Cardiac muscle cell (in vitro differentiated cells and primary cell): ENCODE results near the gene CALML5. TPM values are rescaled to one million over a fixed set of nuclear protein-coding genes. Genes with fewer than 3 reads are reported as not detected.

Experiments
- DNase-seq, 2 donors: peaks; one replicate each; pipeline versions ENCODE4 v3.0.0 to v3.0.0-alpha.2; 2010 to 2017; ENCODE audit warnings: low read depth in 1 of 2, low spot score in 1 of 2
- H3K27ac ChIP-seq: fragments of 200-600 bp; sonication (generic); 2 replicates; pipeline ENCODE4 v1.5.1; 2016
- H3K27me3 ChIP-seq: fragments of 200-600 bp; sonication (generic); 2 replicates; pipeline ENCODE4 v1.6.0; 2016; ENCODE audit warnings: control low read depth
- H3K36me3 ChIP-seq: fragments of 200-600 bp; sonication (generic); 2 replicates; pipeline ENCODE4 v1.5.1; 2016; ENCODE audit warnings: control low read depth
- H3K4me1 ChIP-seq: fragments of 200-600 bp; sonication (generic); 2 replicates; pipeline ENCODE4 v1.8.1; 2017; ENCODE audit warnings: low read depth, mild to moderate bottlenecking, mixed run types
- H3K4me3 ChIP-seq: fragments of 200-600 bp; sonication (generic); 2 replicates; pipeline ENCODE4 v1.5.1; 2016; ENCODE audit warnings: mild to moderate bottlenecking
- H3K9me3 ChIP-seq: fragments of 200-600 bp; sonication (generic); 2 replicates; pipeline ENCODE4 v1.5.1; 2017; ENCODE audit warnings: low read depth, mild to moderate bottlenecking, control low read depth
- polyA plus RNA-seq: library from polyadenylated mRNA; unstranded; fragments of >200 nt; fragmentation: Nextera tagmentation; extraction: Ambion mirVana; gene quantifications from 2 replicates; pipeline ENCODE4 v1.2.1, GENCODE V29; 2016
- total RNA-seq: library from RNA; depleted of rRNA; stranded (reverse); fragments of >200 nt; gene quantifications from 2 replicates; pipeline ENCODE4 v1.2.3, GENCODE V29; 2016
- TF ChIP-seq, protein P1 (sequence below): IDR thresholded peaks from 2 replicates; pipeline ENCODE4 v1.5.1; 2012; ENCODE audit warnings: low read depth, mild to moderate bottlenecking, low read length

CALML5 gene
- total and polyA plus RNA-seq, 2 experiments from 2014 or later, result not detected

GRCh38 chr10:5540891-5541290 is 41.5 kb upstream of the CALML5 start:
- Histone ChIP-seq H3K27ac (no peak overlapping the region), H3K27me3 (no peaks in the 10 kb centered on the region), H3K9me3 (no peaks in the 10 kb centered on the region), H3K4me3 (no peak overlapping the region), H3K36me3 (no peaks in the 10 kb centered on the region), H3K4me1 (peaks cover 5% of the 10 kb centered on the region)
- no peak for DNase-seq
- TF ChIP-seq, protein P1, sequence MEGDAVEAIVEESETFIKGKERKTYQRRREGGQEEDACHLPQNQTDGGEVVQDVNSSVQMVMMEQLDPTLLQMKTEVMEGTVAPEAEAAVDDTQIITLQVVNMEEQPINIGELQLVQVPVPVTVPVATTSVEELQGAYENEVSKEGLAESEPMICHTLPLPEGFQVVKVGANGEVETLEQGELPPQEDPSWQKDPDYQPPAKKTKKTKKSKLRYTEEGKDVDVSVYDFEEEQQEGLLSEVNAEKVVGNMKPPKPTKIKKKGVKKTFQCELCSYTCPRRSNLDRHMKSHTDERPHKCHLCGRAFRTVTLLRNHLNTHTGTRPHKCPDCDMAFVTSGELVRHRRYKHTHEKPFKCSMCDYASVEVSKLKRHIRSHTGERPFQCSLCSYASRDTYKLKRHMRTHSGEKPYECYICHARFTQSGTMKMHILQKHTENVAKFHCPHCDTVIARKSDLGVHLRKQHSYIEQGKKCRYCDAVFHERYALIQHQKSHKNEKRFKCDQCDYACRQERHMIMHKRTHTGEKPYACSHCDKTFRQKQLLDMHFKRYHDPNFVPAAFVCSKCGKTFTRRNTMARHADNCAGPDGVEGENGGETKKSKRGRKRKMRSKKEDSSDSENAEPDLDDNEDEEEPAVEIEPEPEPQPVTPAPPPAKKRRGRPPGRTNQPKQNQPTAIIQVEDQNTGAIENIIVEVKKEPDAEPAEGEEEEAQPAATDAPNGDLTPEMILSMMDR, result no peak

- TF ChIP-seq, protein P1, result no peak
- no peaks in the 10 kb centered on the region for H3K27me3 ChIP-seq
- no peak overlapping the region for H3K4me3 ChIP-seq
- H3K9me3 ChIP-seq, result no peaks in the 10 kb centered on the region
- H3K36me3 ChIP-seq, result no peaks in the 10 kb centered on the region
- no peak overlapping the region for H3K27ac ChIP-seq
- no peak for DNase-seq
- H3K4me1 ChIP-seq, result peaks cover 5% of the 10 kb centered on the region
These were observed 40.7 kb upstream of the CALML5 start for GRCh38 chr10:5540080-5540479.

DNA sequence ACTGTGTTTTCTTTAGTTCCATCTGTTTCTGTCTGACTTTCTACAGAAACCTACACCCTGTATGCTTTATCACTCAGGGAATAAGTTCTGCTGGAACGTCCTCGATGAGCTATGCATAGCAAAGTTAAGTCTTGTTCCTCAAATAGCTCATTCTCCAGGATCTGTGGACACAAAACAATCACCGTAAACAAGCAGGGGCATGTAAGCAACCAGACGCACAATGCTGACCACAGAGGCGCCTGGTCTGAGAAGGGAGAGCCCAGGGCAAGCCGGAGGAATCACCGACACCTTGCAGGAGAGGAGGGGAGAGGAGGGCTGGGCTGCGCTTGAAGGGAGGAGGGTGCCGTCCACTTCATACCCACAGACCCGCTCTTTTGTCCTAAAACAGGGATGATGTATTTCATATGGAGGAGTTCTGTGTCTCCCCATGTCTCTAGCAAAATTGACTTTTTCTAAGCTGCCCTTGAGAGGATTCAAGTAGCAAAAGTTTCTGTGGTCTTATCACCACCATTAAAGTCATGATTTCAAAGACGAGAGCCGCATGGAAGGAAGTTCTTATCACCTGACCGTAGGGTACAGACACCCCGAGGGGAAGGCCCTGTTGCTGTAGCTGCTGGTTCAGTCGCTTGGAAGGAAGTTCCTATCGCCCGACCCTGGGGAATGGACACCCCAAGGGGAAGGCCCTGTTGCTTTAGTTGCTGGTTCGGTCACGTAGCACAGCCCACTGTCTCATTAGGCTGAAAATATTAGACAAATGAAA is 39.7 kb upstream of the CALML5 start:
- no peaks in the 10 kb centered on the region for H3K9me3 ChIP-seq
- TF ChIP-seq, protein P1, result no peak
- H3K27me3 ChIP-seq, result no peaks in the 10 kb centered on the region
- no peaks in the 10 kb centered on the region for H3K36me3 ChIP-seq
- H3K27ac ChIP-seq, result no peak overlapping the region
- H3K4me1 ChIP-seq, result peaks cover 5% of the 10 kb centered on the region
- no peak for DNase-seq
- no peak overlapping the region for H3K4me3 ChIP-seq

DNA sequence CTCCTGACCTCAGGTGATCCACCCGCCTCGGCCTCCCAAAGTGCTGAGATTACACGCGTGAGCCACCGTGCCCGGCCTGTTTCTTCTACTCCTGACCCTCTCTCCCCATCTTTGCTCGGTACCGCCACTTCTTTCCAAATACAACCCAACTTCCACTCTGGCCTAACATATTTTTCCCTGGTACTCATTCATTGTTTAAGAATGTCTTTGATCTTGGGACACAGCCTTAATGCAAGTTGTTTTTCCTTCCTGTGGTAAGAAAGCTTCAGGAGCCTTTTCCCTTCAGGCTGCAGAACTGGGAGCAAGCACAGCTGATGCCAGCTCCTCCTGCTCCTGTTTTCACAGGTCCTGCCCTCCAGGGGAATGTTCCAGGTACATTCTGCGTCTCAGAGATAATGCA is 39.1 kb upstream of the CALML5 start:
- Histone ChIP-seq H3K4me1 (peaks cover 5% of the 10 kb centered on the region), H3K27me3 (no peaks in the 10 kb centered on the region), H3K27ac (no peak overlapping the region), H3K36me3 (no peaks in the 10 kb centered on the region), H3K9me3 (no peaks in the 10 kb centered on the region), H3K4me3 (no peak overlapping the region)
- TF ChIP-seq, protein P1, result no peak
- peak in 1 of 2 donors; percentile 57 for DNase-seq

DNA sequence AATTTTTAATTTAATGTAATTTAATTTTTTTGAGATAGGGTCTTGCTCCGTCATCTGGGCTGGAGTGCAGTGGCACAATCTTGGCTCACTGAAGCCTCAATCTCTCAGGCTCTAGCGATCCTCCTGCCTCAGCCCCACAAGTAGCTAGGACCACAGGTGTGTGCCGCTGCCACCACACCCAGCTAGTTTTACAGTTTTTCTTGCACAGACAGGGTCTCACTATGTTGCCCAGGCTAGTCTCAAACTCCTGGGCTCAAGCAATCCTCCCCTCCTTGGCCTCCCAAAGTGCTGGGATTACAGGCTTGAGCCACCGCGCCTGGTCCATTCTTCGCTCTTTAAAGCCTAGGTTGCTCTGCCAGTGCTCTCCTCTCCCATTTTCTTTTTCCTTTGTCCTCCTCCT is 38.3 kb upstream of the CALML5 start:
- H3K27ac ChIP-seq, result no peak overlapping the region
- H3K9me3 ChIP-seq, result no peaks in the 10 kb centered on the region
- peaks cover 5% of the 10 kb centered on the region for H3K4me1 ChIP-seq
- DNase-seq, result no peak
- TF ChIP-seq, protein P1, result no peak
- no peaks in the 10 kb centered on the region for H3K36me3 ChIP-seq
- no peaks in the 10 kb centered on the region for H3K27me3 ChIP-seq
- H3K4me3 ChIP-seq, result no peak overlapping the region
